ENCODE data around the gene ANKRD28.

DNA sequence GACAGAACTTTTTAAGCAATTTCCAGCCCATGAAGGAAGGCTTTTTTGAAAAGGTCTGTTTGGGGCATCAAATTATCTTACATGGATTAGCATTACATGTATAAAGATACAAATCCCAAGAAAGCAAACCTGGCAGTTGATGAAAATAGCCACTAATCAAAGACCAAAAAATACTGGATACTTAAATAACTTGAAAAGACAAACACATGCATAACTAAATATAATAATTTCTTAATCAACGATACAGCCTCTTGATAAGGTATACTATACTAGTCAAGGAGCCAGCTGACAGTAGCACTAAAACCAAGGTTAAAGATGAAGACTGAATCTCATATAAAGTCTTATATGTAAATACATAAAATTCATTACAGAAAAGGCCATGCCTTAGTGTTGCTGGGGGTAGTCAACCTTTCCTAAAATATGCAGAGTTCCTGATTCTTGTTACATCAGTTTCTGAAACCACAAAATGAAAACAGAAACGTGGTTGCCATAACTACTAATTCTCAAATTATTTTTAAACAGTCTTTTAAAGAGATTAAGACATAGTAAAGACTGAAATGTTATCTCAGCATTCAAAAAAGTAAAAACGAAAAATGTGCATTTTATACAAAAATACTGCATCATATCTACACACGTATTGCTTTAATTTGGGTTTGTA lies 2.0 kb downstream of the ANKRD28 start:
- TF ChIP-seq, protein P1, sequence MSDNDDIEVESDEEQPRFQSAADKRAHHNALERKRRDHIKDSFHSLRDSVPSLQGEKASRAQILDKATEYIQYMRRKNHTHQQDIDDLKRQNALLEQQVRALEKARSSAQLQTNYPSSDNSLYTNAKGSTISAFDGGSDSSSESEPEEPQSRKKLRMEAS (IDR thresholded peaks at IDR 0.05) = no peak
- TF ChIP-seq POLR2A (IDR thresholded peaks at IDR 0.05; ENCODE audit: borderline replicate concordance, extremely low read depth, insufficient read depth, insufficient read length) = no peak
- TF ChIP-seq, protein P2, sequence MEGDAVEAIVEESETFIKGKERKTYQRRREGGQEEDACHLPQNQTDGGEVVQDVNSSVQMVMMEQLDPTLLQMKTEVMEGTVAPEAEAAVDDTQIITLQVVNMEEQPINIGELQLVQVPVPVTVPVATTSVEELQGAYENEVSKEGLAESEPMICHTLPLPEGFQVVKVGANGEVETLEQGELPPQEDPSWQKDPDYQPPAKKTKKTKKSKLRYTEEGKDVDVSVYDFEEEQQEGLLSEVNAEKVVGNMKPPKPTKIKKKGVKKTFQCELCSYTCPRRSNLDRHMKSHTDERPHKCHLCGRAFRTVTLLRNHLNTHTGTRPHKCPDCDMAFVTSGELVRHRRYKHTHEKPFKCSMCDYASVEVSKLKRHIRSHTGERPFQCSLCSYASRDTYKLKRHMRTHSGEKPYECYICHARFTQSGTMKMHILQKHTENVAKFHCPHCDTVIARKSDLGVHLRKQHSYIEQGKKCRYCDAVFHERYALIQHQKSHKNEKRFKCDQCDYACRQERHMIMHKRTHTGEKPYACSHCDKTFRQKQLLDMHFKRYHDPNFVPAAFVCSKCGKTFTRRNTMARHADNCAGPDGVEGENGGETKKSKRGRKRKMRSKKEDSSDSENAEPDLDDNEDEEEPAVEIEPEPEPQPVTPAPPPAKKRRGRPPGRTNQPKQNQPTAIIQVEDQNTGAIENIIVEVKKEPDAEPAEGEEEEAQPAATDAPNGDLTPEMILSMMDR (IDR thresholded peaks at IDR 0.05 in 2 of 3, conservative IDR thresholded peaks at IDR 0.05 in 1 of 3; ENCODE audit: borderline replicate concordance in 1 of 3, insufficient read depth in 1 of 3, low read depth in 2 of 3, low read length in 2 of 3) = no peak
- no peak for TF ChIP-seq EZH2 (IDR thresholded peaks at IDR 0.05)
- no peak for TF ChIP-seq CEBPB (IDR thresholded peaks at IDR 0.05; ENCODE audit: low read depth)
- TF ChIP-seq ZFX (IDR thresholded peaks at IDR 0.05) = no peak
- TF ChIP-seq EGR1 (IDR thresholded peaks at IDR 0.05; ENCODE audit: low read depth) = no peak
- TF ChIP-seq, protein P3, sequence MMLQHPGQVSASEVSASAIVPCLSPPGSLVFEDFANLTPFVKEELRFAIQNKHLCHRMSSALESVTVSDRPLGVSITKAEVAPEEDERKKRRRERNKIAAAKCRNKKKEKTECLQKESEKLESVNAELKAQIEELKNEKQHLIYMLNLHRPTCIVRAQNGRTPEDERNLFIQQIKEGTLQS (IDR thresholded peaks at IDR 0.05) = no peak
- no peak for TF ChIP-seq CBX3 (IDR thresholded peaks at IDR 0.05; ENCODE audit: low read depth)
- no peak for TF ChIP-seq JUND (IDR thresholded peaks at IDR 0.05)
- TF ChIP-seq EZH2phosphoT487 (IDR thresholded peaks at IDR 0.05; ENCODE audit: borderline replicate concordance) = no peak
